GM19193 (cell line): ENCODE data around the gene LPAR6.

Experiments used
- POLR2A ChIP-seq: IDR thresholded peaks from 4 replicates; pipeline ENCODE4 v1.6.1; 2011; ENCODE audit not compliant: insufficient read depth, insufficient read length; ENCODE audit errors: extremely low read depth

The LPAR6 gene, protein sequence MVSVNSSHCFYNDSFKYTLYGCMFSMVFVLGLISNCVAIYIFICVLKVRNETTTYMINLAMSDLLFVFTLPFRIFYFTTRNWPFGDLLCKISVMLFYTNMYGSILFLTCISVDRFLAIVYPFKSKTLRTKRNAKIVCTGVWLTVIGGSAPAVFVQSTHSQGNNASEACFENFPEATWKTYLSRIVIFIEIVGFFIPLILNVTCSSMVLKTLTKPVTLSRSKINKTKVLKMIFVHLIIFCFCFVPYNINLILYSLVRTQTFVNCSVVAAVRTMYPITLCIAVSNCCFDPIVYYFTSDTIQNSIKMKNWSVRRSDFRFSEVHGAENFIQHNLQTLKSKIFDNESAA

DNA sequence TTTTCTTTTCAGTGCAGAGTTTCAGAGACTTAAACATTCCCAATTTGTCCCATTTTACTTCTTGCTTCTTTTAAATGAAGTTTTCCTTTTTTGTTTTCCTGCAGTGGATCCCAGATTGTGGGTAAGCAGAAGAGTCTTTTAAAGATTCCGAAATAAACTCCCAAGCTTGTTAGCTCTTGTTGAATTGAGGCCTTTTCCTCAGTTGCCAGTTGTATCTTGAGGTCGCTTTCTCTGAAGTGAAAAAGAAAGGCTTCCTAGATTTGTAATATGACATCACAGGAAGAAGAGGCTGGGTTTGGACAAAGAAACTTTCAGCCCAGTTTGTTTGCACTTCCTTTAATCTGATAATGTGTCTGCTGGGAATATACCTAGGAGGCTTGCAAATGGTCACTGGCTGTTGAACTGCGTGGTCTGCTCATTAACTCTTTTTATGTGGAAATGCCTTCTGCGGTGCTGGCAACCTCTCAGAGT lies at the start of gene LPAR6:
LPAR6 (minus strand) TSS at position 233 of the 471 bp plus-strand sequence. CDS start 690 bp downstream, outside the sequence.
- no peak for TF ChIP-seq POLR2A

DNA sequence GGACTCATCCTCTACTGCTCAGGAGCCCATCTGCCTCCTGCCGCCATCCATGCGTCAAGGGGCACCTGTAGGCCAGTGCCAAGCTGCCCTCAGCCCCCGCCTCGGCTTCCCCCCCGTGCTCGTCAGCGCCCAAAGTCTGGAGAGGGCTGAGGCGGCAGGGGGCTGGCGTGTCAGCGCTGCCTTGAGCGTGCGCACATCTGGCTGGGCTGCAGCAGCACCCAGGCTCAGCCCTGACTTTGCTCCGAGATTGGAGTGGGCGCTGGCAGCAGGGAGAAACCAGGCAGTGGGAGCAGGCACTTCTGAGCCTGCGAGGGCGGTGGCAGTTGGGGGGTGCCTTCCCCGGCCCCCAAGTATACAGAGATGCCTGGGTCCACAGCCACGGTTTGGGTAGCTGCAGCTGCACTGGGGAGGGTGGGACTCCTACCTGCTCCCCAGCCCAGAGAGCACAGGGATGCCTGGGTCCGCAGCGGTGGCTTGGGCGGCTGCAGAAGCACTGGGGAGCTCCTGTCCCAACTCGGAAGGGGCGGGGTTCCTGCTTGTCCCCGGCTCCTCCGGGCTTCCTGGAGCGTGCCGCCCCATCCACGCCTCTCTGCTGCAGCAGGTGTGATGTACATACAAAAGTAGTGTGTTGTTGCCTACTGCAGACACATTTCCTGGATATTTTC lies 44.8 kb upstream of the LPAR6 start:
- TF ChIP-seq POLR2A, result no peak

DNA sequence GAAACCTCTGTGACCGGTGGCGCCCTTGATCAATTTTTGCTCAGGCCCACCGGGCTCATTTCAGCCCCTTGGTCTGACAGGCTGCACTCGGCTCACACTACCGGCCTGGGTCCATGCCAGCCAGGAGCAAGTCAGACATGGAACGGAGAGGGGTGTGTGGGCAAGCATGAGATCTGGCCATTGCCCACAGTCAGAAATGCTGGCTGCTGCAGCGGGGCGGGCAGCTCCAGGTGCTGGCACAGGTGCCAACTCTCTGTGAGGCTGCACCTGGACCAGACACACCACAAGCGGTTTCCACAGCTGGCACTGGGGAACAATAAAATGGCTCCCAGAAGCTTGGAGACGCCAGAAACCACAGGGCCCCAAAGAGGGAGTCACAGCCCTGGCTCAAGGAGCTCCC lies 43.6 kb upstream of the LPAR6 start:
- no peak for TF ChIP-seq POLR2A

DNA sequence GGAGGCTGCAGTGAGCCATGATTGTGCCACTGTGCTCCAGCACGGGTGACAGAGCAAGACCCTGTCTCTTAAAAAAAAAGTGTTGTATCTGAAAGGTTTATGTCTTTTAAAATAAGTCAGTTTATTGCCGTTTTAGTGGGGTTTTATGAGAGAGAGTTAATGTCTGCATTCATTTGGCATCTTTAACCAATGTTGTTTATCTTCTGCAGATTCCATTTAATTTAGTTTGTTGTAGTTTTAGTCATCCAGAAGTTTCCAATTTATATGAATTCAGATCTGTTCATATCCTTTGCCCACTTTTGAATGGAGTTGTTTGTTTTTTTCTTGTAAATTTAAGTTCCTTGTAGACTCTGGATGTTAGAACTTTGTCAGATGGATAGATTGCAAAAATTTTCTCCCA lies 36.7 kb upstream of the LPAR6 start:
- TF ChIP-seq POLR2A, result no peak

DNA sequence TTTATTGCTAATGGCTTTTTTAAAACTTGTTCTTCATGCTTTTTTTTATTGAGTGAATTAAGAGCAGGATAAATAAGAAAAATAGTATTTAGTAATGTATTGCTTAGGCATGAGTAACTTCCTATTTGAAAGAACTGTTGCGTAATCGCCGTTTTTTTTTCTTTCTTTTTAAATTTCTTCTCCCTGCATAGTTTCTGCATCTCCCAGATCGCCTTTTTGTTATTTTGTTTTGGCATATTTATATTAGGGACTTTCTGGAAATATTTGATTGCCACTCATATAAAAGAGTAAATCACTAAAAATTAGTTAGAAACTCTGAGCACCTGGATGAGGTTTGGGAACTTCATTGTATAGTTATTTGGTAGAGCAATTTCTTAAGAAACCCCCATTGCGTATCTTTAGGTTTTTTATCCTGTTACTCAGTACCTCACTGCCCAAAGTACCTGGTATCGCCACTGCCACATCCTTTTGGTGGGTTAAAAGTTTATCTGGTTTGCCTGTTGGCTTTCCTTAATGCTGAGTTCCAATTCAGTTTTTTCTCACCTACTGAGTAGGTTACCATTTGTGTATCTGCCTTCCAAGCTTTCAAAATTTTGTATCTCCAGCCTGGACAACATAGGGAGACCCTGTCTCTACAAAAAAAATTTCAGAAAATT lies 36.2 kb upstream of the LPAR6 start:
- no peak for TF ChIP-seq POLR2A

DNA sequence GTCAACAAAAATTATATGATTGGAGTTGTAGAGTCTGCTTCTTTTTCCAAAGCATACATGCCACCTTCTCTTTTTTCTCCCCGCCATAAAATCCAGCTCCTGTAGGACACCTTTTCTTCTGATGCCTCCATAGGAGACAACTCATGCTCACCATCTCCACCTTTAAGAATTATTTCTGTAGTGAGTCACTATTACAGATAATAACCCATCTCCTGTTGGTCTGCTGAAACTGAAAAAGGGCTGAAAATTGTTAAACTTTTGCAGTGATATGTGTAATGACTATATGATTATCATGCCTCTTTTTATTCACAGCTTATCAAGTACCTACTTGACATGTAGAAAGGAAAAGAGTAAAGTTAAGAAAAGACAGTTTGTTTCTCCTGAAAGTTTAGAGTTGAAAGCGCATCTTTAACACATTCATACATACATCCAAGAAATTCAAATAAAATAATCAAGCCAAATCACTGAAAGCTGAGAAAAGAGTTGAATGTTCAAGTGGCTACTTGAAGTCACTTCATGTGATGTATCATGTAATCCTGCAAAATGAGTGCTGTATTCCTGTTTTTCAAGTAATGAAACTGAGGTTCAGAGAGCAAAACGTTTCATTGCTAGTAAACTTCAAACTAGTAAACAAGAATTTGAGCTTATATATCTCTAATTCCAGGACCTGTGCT lies 35.5 kb upstream of the LPAR6 start:
- TF ChIP-seq POLR2A, result no peak

DNA sequence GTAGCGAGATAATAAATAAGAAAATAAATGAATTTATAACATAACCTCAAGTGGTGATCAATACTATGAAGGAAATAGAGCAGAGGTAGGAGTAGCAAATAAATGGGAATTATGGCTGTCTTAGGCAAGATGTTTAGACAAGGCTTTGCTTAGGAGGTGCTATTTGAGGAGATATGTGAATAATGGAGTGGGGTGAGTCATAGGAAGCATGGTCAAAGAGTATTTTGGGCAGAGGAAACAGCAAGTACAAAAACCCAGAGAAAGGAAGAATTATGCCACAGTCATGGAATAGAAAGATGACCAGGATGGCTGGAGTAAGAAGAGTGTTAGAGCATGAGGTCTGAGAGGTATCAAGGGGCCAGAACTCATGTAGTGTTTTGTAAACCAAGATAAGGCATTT lies 33.6 kb upstream of the LPAR6 start:
- TF ChIP-seq POLR2A, result no peak

DNA sequence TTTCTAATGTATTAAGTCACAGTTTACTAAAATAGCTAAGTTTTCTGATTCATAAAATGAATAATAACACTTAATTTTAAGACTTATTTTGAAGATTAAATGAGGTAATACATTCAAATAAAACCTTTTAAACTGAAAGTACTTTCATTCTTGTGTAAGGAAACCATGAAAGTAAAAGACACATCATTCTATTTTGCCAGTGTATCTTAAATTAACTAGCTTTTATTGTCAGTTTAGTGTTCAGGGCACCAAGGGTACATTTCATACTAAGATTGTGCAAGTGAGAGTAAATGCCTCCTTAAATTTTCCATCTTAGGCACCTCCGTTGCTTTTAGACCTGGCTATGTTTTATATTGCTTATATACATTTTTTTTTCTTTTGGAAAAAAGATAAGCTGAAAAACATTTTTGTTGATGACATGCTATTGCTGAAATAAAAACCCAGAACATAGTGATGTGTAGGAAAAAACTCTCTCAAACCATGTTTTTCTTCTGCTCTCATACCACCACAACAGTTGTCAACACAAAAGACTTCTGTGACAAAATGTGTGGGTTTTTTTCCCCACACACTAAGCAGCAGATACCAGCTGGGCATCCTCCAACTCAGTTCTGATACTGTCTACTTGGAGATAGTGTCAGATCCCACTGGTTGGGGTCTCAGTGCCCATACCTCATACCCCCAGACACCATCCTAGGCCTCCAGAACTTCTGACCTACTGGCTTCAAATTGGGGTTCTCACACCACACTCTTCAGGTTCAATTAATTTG lies 30.7 kb upstream of the LPAR6 start:
- no peak for TF ChIP-seq POLR2A

DNA sequence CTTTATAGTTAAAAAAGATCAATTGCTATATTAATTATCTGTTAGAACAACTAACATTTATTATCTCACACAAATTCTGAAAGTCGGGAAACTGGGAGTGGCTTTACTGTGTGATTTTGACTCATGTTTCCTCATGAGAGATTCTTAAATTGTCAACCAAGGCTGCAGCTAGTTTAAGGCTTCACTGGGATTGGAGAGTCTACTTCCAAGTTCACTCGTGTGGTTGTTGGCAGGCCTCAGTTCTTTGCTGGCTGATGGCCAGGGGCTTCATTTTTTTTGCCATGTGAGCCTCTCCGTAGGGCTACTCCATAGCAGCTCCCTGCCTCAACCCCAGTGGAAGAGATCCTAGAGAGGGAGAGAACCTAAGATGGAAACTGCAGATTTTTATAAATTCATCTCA lies 24.5 kb upstream of the LPAR6 start:
- no peak for TF ChIP-seq POLR2A

DNA sequence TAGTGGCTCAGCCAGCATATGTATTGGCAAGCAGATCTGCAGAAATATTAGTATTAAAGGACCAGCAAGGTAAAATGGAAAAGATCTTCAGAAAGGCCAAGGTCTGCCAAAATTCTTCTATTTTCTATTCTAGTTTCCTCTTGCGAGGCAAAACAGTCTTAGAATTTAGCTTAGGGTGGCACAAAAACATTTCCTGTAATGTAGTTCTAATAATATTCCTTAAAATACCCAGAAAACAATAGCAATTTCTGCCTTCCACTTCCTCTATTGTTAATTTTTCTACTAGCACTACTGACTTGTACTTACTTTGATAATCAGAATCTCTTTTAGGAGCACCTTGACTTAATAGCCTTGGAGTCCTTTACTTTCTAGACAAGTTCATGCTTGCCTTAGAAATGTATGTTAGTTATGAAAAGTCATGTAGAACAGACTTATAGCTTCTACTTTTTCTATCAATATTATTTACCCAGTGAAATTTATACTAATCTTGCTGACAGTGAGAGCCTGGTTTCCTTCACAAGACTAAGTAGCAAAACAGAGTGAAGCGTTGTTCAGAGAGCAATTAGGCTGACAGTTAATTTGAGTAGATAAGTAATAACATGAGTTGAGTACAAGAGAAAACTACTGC lies 23.9 kb upstream of the LPAR6 start:
- TF ChIP-seq POLR2A, result no peak

DNA sequence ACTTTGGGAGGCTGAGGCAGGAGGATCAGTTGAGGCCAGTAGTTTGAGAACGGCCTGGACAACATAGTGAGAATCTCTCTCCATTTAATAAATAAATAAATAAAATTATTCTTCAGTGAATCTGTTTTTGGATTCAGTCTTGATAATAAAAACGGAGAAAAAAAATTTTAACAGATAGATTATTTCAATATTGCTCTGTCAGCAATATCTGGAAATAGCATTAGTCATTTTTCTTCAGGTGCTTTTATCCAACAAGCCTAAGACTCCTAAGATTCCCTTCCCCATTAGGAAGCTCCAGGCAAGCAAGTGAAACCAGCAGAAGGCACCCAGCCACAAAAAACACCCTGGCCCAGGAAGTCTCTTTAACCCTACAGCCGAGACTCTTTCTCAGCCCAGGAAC lies 21.3 kb upstream of the LPAR6 start:
- no peak for TF ChIP-seq POLR2A

DNA sequence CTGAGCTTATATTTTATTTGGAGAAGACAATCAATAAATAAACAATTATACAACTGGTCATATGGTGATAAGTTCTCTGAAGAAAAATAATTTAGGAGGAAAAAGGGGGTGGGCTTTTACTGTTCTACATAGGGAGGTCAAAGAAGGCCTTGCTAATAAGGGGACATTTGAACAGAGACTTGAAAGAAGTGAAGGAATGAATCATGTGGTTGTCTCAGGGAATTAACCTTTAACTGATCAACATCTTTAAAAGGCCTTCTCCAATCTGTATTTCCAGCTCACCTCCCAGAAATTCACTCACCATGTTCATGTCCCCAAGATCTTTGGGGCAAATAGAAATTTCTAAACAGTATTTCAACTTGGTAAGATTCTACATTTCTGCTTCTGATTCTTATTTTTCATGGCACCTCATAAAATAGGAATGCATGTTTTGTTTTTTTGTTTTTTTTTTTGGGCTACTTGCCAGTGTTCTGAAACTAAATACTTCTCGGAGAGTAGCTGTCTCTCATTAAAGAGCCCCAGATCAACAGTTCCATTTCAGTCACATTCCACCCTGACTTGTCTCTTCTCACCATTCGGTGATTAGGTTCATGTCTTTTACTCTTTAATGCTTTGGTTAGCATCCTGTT lies 19.2 kb upstream of the LPAR6 start:
- no peak for TF ChIP-seq POLR2A

DNA sequence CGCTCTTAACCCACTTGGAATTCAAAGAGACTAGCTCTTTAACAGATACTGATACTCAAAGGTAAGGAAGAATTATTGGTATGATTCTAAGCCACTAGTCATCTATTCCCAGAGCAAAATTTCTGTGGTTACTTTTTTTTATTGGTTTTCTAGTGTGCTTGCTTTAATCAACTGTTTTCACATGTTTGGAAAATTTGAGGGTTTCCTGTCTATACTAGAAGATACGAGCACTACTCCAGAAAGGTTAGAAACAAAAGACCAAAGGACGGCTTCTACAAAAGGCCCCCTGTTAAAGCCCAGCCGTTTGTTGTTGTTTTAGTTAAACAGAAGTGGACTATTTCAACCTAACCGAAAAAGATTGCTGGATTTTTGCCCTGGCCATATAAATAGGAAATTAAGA lies 18.5 kb upstream of the LPAR6 start:
- TF ChIP-seq POLR2A, result no peak

DNA sequence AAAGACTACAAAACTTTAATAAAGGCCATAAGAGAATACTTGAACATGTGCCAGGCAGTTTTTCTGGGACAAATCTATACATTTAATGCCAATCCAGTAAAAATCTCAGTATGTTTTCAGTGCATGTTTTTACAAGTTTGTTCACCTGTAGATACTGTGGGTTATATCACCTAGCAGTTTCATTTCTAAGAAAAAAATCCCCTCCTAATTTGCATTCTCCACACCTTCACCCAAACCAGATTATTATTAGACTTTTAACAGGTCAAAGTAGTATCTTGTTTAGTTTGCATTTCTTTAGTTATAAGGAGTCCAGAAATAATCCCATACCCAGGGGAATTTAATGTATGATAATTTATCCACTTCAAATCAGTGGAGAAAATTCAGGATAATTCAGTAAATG lies 17.0 kb upstream of the LPAR6 start:
- no peak for TF ChIP-seq POLR2A
